Measurements from ENCODE around the gene HK3.

The HK3 gene

GRCh38 chr5:176847148-176847547 lies 52.0 kb downstream of the HK3 start:
- no peak for DNase-seq

- no peak for DNase-seq
Observed at GRCh38 chr5:176846335-176847140, 52.6 kb downstream of the HK3 start.

- no peak for DNase-seq
Observed at GRCh38 chr5:176845392-176845713, 53.8 kb downstream of the HK3 start.

- DNase-seq = no peak
Observed at GRCh38 chr5:176844706-176845391, 54.3 kb downstream of the HK3 start.

GRCh38 chr5:176844281-176844680 lies 54.9 kb downstream of the HK3 start:
- no peak for DNase-seq

- DNase-seq = no peak
Observed at GRCh38 chr5:176843673-176844072, 55.5 kb downstream of the HK3 start.

GRCh38 chr5:176837707-176838115 lies 61.4 kb downstream of the HK3 start:
- DNase-seq = peak; percentile 53 to 58

GRCh38 chr5:176836811-176837706 lies 62.1 kb downstream of the HK3 start:
- no peak for DNase-seq

GRCh38 chr5:176835918-176836317 lies 63.2 kb downstream of the HK3 start:
- DNase-seq = no peak

GRCh38 chr5:176833286-176833685 lies 65.9 kb downstream of the HK3 start:
- DNase-seq = no peak

- DNase-seq = no peak
Observed at GRCh38 chr5:176832162-176832561, 67.0 kb downstream of the HK3 start.

GRCh38 chr5:176831425-176831824 lies 67.7 kb downstream of the HK3 start:
- no peak for DNase-seq

GRCh38 chr5:176830995-176831423 lies 68.1 kb downstream of the HK3 start:
- DNase-seq = no peak
